ENCODE data around the gene ERBB4.

ERBB4 gene

DNA sequence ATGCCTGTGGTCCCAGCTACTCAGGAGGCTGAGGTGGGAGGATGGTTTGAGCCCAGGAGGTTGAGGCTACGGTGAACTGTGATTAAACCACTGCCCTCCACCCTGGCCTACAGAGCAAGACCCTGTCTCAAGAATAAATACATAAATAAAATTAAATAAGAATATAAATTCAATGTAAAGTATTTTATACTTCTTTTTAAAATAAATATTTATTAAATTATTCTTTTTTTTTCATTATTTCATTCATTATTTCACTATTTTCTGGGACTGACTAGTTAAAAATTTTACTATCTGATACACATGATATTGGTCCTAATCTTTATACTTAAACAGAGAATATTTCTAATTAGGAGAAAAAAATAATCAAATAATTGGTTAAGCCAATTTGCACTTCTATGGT, 917.6 kb downstream of the ERBB4 start:
- H3K4me3 ChIP-seq (ENCODE audit: low read depth, low read length), result no peak overlapping the region
- TF ChIP-seq, protein P1, sequence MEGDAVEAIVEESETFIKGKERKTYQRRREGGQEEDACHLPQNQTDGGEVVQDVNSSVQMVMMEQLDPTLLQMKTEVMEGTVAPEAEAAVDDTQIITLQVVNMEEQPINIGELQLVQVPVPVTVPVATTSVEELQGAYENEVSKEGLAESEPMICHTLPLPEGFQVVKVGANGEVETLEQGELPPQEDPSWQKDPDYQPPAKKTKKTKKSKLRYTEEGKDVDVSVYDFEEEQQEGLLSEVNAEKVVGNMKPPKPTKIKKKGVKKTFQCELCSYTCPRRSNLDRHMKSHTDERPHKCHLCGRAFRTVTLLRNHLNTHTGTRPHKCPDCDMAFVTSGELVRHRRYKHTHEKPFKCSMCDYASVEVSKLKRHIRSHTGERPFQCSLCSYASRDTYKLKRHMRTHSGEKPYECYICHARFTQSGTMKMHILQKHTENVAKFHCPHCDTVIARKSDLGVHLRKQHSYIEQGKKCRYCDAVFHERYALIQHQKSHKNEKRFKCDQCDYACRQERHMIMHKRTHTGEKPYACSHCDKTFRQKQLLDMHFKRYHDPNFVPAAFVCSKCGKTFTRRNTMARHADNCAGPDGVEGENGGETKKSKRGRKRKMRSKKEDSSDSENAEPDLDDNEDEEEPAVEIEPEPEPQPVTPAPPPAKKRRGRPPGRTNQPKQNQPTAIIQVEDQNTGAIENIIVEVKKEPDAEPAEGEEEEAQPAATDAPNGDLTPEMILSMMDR (IDR thresholded peaks at IDR 0.05; ENCODE audit: low read depth, low read length), result no peak

DNA sequence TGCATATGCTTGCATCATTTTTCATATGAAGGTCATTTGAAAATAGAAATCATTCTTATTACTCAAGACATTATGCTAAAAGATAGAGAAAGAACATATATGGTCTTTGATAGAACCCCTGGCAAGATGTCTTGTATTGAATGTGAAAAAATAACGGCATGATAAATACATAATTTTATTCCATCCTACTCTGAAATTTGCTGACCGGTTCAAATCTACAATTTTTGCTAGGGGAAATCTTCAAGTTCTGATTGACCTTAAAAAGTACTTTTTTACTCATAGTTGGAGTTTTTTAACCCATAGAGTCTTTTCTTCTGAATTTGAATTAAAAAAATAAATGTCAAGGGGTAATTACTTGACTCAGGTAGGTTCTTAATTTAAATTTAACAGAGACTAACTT, 920.8 kb downstream of the ERBB4 start:
- TF ChIP-seq, protein P1 (IDR thresholded peaks at IDR 0.05; ENCODE audit: low read depth, low read length), result no peak
- Histone ChIP-seq H3K4me3 (ENCODE audit: low read depth, low read length) (no peak overlapping the region), H3K36me3 (no peaks in the 10 kb centered on the region), H3K4me1 (no peaks in the 10 kb centered on the region), H3K9me3 (no peaks in the 10 kb centered on the region), H3K27me3 (no peaks in the 10 kb centered on the region)
- no peak for DNase-seq

More for the DNA sequence above, 917.6 kb downstream of the ERBB4 start:
- H3K9me3 ChIP-seq, result no peaks in the 10 kb centered on the region
- H3K4me1 ChIP-seq, result no peaks in the 10 kb centered on the region
- no peak for DNase-seq
- H3K36me3 ChIP-seq, result no peaks in the 10 kb centered on the region
- no peaks in the 10 kb centered on the region for H3K27me3 ChIP-seq

DNA sequence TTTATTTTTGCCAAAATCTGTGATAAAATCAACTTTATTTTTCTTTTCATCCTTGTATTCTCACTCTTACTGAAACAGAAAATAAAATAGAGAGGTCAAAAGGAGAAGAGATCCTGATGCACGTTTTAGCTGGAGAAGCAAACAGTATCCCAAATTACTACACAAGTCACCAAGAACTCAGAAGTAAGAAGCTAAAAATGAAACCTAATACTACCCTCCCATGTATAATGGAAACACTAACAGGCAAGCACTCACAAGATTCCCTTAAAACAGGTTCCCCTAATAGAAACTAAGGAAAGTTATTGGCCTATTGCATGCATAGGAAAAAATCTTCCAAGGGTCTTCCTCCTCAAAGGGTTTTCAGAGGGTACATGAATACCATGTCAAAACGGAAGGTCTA, 927.0 kb downstream of the ERBB4 start:
- H3K4me3 ChIP-seq (ENCODE audit: low read depth, low read length), result no peak overlapping the region
- H3K36me3 ChIP-seq, result no peaks in the 10 kb centered on the region
- no peaks in the 10 kb centered on the region for H3K9me3 ChIP-seq
- TF ChIP-seq, protein P1 (IDR thresholded peaks at IDR 0.05; ENCODE audit: low read depth, low read length), result no peak
- H3K4me1 ChIP-seq, result no peaks in the 10 kb centered on the region
- DNase-seq, result no peak
- H3K27me3 ChIP-seq, result no peaks in the 10 kb centered on the region

DNA sequence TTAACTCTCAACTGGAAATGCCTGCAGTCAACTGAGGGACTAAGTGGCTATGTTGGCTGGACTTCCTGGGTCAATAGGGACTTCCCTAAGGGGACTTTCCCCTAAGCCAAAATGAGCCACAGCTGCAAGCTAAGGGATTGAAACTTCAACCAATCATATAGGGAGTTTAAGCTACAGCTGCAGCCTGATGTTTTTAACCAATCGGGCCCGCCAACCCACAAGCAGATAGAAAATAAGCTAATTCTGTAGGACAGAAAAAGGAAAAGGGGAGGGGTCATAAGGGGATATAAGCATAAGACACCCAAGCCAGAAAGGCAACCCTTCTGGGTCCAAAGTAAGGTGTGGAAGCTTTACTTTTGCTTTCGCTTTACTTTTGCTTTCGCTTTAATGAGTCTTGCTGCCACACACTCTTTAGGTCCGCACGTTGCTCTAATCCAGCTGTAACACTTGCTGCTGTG, 927.5 kb downstream of the ERBB4 start:
- Histone ChIP-seq H3K36me3 (no peaks in the 10 kb centered on the region), H3K27me3 (no peaks in the 10 kb centered on the region), H3K9me3 (no peaks in the 10 kb centered on the region), H3K4me1 (no peaks in the 10 kb centered on the region), H3K4me3 (ENCODE audit: low read depth, low read length) (no peak overlapping the region)
- TF ChIP-seq, protein P1 (IDR thresholded peaks at IDR 0.05; ENCODE audit: low read depth, low read length), result no peak
- DNase-seq, result no peak

DNA sequence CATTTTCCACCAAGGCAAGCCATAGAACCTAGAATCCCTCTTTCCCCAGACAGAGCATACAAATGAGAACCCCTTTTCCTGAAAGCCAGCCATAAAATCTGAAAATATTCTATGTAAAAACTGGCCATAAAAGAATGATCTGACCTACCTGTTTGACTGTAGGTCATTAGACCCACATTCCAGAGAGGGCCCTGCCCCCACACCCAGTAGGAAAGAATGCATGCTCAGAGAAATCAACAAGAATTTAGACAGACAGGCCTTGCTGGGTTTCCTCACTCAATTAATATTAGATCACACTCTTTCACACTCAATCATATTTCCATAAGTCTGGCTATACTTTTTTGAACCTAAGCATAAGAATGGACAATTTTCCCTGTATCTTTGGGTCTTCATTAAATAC, 929.5 kb downstream of the ERBB4 start:
- TF ChIP-seq, protein P1 (IDR thresholded peaks at IDR 0.05; ENCODE audit: low read depth, low read length), result no peak
- DNase-seq, result no peak

DNA sequence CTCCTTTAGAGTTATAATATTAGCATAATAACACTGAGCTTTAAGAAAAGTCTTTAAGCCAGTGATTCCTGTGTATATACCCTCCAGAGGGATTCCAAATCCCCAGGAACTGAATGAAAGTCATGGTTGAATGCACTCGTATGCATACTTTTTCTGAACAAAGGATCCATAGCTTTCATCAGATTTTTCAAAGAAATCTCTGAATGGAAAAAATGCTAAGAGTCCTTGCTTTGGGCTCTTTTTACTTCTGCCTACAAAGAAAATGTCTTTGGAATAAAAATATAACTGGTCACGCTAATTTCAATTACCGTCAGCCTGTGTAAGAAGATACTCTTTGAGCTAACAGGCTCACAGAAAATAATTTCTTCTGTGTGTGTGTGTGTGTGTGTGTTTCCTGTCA, 939.5 kb downstream of the ERBB4 start:
- no peaks in the 10 kb centered on the region for H3K27me3 ChIP-seq
- no peaks in the 10 kb centered on the region for H3K9me3 ChIP-seq
- no peaks in the 10 kb centered on the region for H3K36me3 ChIP-seq
- no peak overlapping the region for H3K4me3 ChIP-seq (ENCODE audit: low read depth, low read length)
- DNase-seq, result no peak
- no peaks in the 10 kb centered on the region; the same call in 1 of the 2 replicates for H3K4me1 ChIP-seq
- TF ChIP-seq, protein P1 (IDR thresholded peaks at IDR 0.05; ENCODE audit: low read depth, low read length), result no peak

More for the DNA sequence above, 929.5 kb downstream of the ERBB4 start:
- Histone ChIP-seq H3K4me3 (ENCODE audit: low read depth, low read length) (no peak overlapping the region), H3K9me3 (no peaks in the 10 kb centered on the region), H3K36me3 (no peaks in the 10 kb centered on the region), H3K4me1 (no peaks in the 10 kb centered on the region), H3K27me3 (no peaks in the 10 kb centered on the region)
